Smooth muscle cell (in vitro differentiated cells): Measurements from ENCODE around the gene RHBDD3. TPM values are rescaled to one million over a fixed set of nuclear protein-coding genes. Genes with fewer than 3 reads are reported as not detected.
A peak's percentile ranks its signal among the peaks of the same experiment; 100 is the strongest.

Experiments used
- DNase-seq: peaks from one replicate; lab custom pipeline; 2025; ENCODE audit not compliant: unreplicated experiment; lab: John Stamatoyannopoulos, UW
- H2AFZ ChIP-seq: fragments of 200-600 bp; sonication (generic); 2 replicates; pipeline ENCODE4 v1.6.0; 2016; ENCODE audit warnings: antibody characterized with exemption, low read depth, mild to moderate bottlenecking
- H3F3A ChIP-seq: fragments of 200-600 bp; sonication (generic); 2 replicates; pipeline ENCODE4 v1.6.0; 2017; ENCODE audit warnings: antibody characterized with exemption, low read depth
- H3K27ac ChIP-seq: fragments of 200-600 bp; sonication (generic); 2 replicates; pipeline ENCODE4 v1.5.1; 2016; ENCODE audit warnings: low read depth, mild to moderate bottlenecking
- H3K27me3 ChIP-seq: fragments of 200-600 bp; sonication (generic); 2 replicates; pipeline ENCODE4 v1.6.1; 2016; ENCODE audit warnings: low read depth, mild to moderate bottlenecking
- H3K36me3 ChIP-seq: fragments of 200-600 bp; sonication (generic); 2 replicates; pipeline ENCODE4 v1.5.1; 2016; ENCODE audit warnings: low read depth
- H3K4me1 ChIP-seq: fragments of 200-600 bp; sonication (generic); 2 replicates; pipeline ENCODE4 v1.5.1; 2016; ENCODE audit warnings: low read depth
- H3K4me2 ChIP-seq: fragments of 200-600 bp; sonication (generic); 2 replicates; pipeline ENCODE4 v1.6.0; 2016; ENCODE audit warnings: mild to moderate bottlenecking
- H3K4me3 ChIP-seq: fragments of 200-600 bp; sonication (generic); 2 replicates; pipeline ENCODE4 v1.5.1; 2016; ENCODE audit warnings: mild to moderate bottlenecking
- H3K79me2 ChIP-seq: fragments of 200-600 bp; sonication (generic); 2 replicates; pipeline ENCODE4 v1.6.0; 2016; ENCODE audit warnings: low read depth, mild to moderate bottlenecking
- H3K9ac ChIP-seq: fragments of 200-600 bp; sonication (generic); 2 replicates; pipeline ENCODE4 v1.6.0; 2016; ENCODE audit warnings: low read depth
- H3K9me3 ChIP-seq: fragments of 200-600 bp; sonication (generic); replicated peaks from 2 replicates; pipeline ENCODE4 v1.5.1; 2016; ENCODE audit warnings: low read depth
- H4K20me1 ChIP-seq: fragments of 200-600 bp; sonication (generic); 2 replicates; pipeline ENCODE4 v1.6.0; 2016; ENCODE audit warnings: low read depth
- CTCF ChIP-seq: fragments of 200-600 bp; sonication (generic); IDR thresholded peaks from 2 replicates; pipeline ENCODE4 v1.5.1; 2017; ENCODE audit warnings: borderline replicate concordance, mild to moderate bottlenecking, antibody characterized with exemption; ENCODE audit not compliant: insufficient read depth, poor library complexity, severe bottlenecking
- WGBS: methylation state at CpG from one replicate; pipeline ENCODE4 v1.1.7; 2016; ENCODE audit warnings: low lambda C conversion rate; 5-methylcytosine and 5-hydroxymethylcytosine counted together
- polyA plus RNA-seq: library from polyadenylated mRNA; unstranded; fragments of >200 nt; fragmentation: Nextera tagmentation; extraction: Ambion mirVana; gene quantifications from 2 replicates; pipeline ENCODE4 v1.2.1, GENCODE V29; 2016
- total RNA-seq: library from RNA; depleted of rRNA; stranded (reverse); fragments of >200 nt; gene quantifications from 2 replicates; pipeline ENCODE4 v1.2.3, GENCODE V29; 2014

The RHBDD3 gene
- total and polyA plus RNA-seq, 2 experiments from 2014 or later, result 16.5 to 39.1 TPM

DNA sequence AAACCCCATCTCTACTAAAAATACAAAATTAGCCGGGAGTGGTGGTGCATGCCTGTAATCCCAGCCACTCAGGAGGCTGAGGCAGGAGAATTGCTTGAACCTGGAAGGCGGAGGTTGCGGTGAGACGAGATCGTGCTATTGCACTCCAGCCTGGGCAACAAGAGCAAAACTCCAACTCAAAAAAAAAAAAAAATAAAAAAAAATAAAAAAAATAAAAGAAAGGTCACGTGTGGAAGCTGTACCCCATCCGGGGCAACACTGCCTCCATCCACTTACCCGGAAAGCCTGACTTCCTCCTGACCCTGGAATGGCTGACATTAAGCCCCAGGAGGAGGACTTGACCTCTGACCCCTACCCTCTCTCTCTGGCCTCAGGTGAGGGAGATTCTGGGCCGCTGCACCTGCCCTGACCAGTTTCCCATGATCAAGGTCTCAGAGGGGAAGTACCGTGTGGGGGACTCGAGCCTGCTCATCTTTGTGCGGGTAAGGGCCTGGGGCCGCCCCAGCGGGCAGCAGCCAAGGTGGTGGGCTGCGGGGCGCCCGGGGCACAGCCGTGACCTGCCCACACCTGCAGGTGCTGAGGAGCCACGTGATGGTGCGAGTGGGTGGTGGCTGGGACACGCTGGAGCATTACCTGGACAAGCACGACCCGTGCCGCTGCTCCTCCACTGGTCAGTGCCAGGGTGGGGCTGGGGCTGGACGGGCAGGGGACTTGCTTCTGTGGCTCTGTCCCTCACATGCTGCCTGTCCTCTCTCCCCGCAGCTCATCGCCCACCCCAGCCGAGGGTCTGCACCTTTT, 42.5 kb upstream of the RHBDD3 start:
- Histone ChIP-seq H3K79me2 (peaks cover 8% of the 10 kb centered on the region), H2AFZ (no peak overlapping the region), H3K27ac (peak overlapping the region; percentile 62), H3K4me1 (peaks cover 7% of the 10 kb centered on the region), H3K4me3 (no peak overlapping the region), H4K20me1 (peaks cover 9% of the 10 kb centered on the region), H3F3A (no peaks in the 10 kb centered on the region), H3K27me3 (peaks cover 24% of the 10 kb centered on the region), H3K4me2 (peak overlapping the region; percentile 67), H3K9ac (peak overlapping the region; percentile 51), H3K9me3 (no peaks in the 10 kb centered on the region), H3K36me3 (no peaks in the 10 kb centered on the region)
- 83% methylated on average over 28 of the region's 28 CpGs for WGBS
- no peak for TF ChIP-seq CTCF
- DNase-seq, result no peak

DNA sequence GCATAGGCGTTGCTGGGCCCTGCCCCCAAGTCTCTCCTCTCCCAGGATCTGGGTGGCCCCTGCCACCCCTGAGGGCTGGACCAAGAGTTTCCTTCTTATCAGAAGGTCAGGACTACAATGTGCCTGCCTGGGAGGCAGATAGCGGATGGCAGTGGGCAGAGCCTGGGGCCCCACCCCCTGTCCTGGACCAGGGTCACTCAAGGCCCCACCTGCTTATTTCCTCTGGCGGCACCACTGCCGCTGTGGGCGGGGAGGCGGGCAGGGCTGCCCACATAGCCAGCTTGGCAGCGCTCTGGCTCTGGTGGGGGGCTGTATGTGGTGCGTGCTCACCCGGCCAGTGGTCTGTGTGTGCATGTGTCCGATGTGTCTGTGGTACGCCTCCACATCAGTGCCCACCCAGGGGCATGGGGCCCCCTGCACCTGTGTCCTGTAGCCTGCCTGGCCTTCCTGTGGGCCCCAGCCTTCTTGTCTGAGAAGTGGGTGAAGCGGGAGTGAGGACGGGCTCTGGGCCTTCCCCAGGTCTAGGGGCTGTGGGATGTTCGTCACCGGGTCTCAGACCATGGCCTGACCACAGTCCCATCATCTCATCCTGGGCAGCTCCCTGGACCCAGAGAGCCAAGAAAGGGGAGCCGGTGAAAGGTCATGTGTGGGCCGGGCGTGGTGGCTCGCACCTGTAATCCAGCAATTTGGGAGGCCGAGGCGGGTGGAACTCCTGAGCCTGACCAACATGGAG, 41.7 kb upstream of the RHBDD3 start:
- Histone ChIP-seq H3F3A (no peaks in the 10 kb centered on the region), H3K4me2 (no peak overlapping the region), H3K9me3 (no peaks in the 10 kb centered on the region), H3K9ac (no peak overlapping the region), H3K27me3 (peaks cover 16% of the 10 kb centered on the region), H3K36me3 (no peaks in the 10 kb centered on the region), H4K20me1 (peaks cover 9% of the 10 kb centered on the region), H3K4me1 (peaks cover 7% of the 10 kb centered on the region), H2AFZ (no peak overlapping the region), H3K27ac (peak overlapping the region; percentile 15), H3K4me3 (no peak overlapping the region), H3K79me2 (peaks cover 8% of the 10 kb centered on the region)
- DNase-seq, result no peak
- WGBS, result 95% methylated on average over 20 of the region's 21 CpGs
- no peak for TF ChIP-seq CTCF

DNA sequence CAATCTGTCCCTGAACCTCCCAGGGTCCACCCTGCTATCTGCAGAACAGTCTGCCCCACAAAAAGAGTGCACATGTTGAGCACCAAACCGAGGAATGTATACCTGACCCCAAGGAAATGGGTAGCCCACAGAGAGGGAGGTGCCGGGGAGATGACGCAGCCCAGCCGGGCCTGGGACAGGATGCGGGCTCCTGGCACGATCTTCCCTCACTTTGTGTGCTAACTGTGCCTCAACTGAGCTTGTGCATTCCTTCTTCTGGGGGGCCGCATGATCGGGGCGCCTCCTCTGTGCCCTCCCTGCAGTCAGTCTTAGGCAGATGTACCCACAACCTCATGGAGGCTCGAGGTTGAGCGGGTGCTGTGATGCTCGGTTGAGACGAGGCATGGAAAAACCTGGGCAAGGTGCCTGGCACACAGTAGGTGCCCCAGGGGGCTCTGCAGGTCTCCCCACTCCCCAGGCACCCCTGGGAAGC, 41.0 kb upstream of the RHBDD3 start:
- Histone ChIP-seq H3F3A (no peaks in the 10 kb centered on the region), H3K4me3 (no peak overlapping the region), H3K36me3 (no peaks in the 10 kb centered on the region), H3K4me1 (peaks cover 7% of the 10 kb centered on the region), H2AFZ (no peak overlapping the region), H3K9ac (no peak overlapping the region), H3K4me2 (no peak overlapping the region), H3K79me2 (peaks cover 8% of the 10 kb centered on the region), H4K20me1 (peaks cover 9% of the 10 kb centered on the region), H3K9me3 (no peaks in the 10 kb centered on the region), H3K27ac (no peak overlapping the region), H3K27me3 (peaks cover 9% of the 10 kb centered on the region)
- no peak for TF ChIP-seq CTCF
- DNase-seq, result no peak
- WGBS, result 82% methylated on average over 13 of the region's 13 CpGs
